IMR-90 (cell line): ENCODE results near the gene SERPINB10. TPM values are rescaled to one million over a fixed set of nuclear protein-coding genes. Genes with fewer than 3 reads are reported as not detected.

Experiments
- ATAC-seq: fragments of 200-7000 bp; cut with Tn5 transposase; 2 replicates; pipeline ENCODE4 v1.9.1; 2020; ENCODE audit warnings: low read depth, mild to moderate bottlenecking, moderate library complexity
- BruUV-seq: library from RNA; stranded (reverse); fragments of 400-500 nt; replicated peaks from 2 replicates; lab custom pipeline; 2021; lab: Mats Ljungman, UMichigan
- CTCF ChIA-PET: fragments of 300-600 bp; formaldehyde crosslinking; extraction: SDS; loops from one replicate; lab custom pipeline; 2021; ENCODE audit warnings: antibody characterized with exemption; lab: Yijun Ruan, JAX
- POLR2A ChIA-PET: fragments of 300-600 bp; sonication (Branson Sonifier 250); formaldehyde crosslinking; loops from one replicate; lab custom pipeline; 2022; ENCODE audit warnings: antibody characterized with exemption; ENCODE audit not compliant: unreplicated experiment; lab: Charles Lee
- DNase-seq: peaks from one replicate; pipeline ENCODE4 v3.0.0; 2013
- H2AFZ ChIP-seq: replicated peaks from 2 replicates; pipeline ENCODE3; 2013; ENCODE audit warnings: low read length, mild to moderate bottlenecking; ENCODE audit not compliant: poor library complexity
- H2AK5ac ChIP-seq: 2 replicates; pipeline ENCODE4 v1.6.1; 2013; ENCODE audit warnings: low read depth, low read length, inconsistent platforms
- H2AK9ac ChIP-seq: replicated peaks from 2 replicates; pipeline ENCODE3; 2013; ENCODE audit warnings: mild to moderate bottlenecking, low read depth, low read length, moderate library complexity; ENCODE audit not compliant: poor library complexity
- H2BK120ac ChIP-seq: 2 replicates; pipeline ENCODE4 v1.6.1; 2013; ENCODE audit warnings: low read depth, low read length, inconsistent platforms
- H2BK15ac ChIP-seq: 3 replicates; pipeline ENCODE4 v1.6.1; 2013; ENCODE audit warnings: low read depth, low read length, inconsistent platforms
- H2BK20ac ChIP-seq: 2 replicates; pipeline ENCODE4 v1.6.1; 2013; ENCODE audit warnings: low read depth, mild to moderate bottlenecking, inconsistent platforms, low read length, moderate library complexity
- H2BK5ac ChIP-seq: 2 replicates; pipeline ENCODE4 v1.6.1; 2013; ENCODE audit warnings: mild to moderate bottlenecking, low read depth, low read length, inconsistent platforms; ENCODE audit not compliant: poor library complexity, severe bottlenecking
- H3K14ac ChIP-seq: replicated peaks from 2 replicates; pipeline ENCODE4 v1.6.1; 2013; ENCODE audit warnings: low read depth, low read length, inconsistent platforms
- H3K18ac ChIP-seq: 2 replicates; pipeline ENCODE4 v1.6.1; 2013; ENCODE audit warnings: low read depth, low read length, control low read depth
- H3K23ac ChIP-seq: 2 replicates; pipeline ENCODE4 v1.6.1; 2013; ENCODE audit warnings: low read depth, low read length, inconsistent platforms
- H3K27ac ChIP-seq: 2 replicates; pipeline ENCODE4 v1.5.1; 2013; ENCODE audit warnings: mild to moderate bottlenecking, control low read depth, low read length; ENCODE audit not compliant: insufficient read depth
- H3K27me3 ChIP-seq: 2 replicates; pipeline ENCODE4 v1.6.1; 2013; ENCODE audit warnings: low read length; ENCODE audit not compliant: control insufficient read depth, insufficient read depth
- H3K36me3 ChIP-seq: 2 replicates; pipeline ENCODE4 v1.6.1; 2013; ENCODE audit warnings: low read length, mixed read lengths; ENCODE audit not compliant: control insufficient read depth, insufficient read depth
- H3K4ac ChIP-seq: 2 replicates; pipeline ENCODE4 v1.6.1; 2013; ENCODE audit warnings: low read depth, low read length, inconsistent platforms
- H3K4me1 ChIP-seq: 2 replicates; pipeline ENCODE4 v1.6.1; 2013; ENCODE audit warnings: low read length, mixed read lengths; ENCODE audit not compliant: control insufficient read depth, insufficient read depth
- H3K4me2 ChIP-seq: 2 replicates; pipeline ENCODE4 v1.6.1; 2013; ENCODE audit warnings: low read depth, mild to moderate bottlenecking, control low read depth, low read length, moderate library complexity
- H3K4me3 ChIP-seq: 2 replicates; pipeline ENCODE4 v1.5.1; 2013; ENCODE audit warnings: low read depth, mild to moderate bottlenecking, control low read depth, low read length, moderate library complexity; ENCODE audit not compliant: insufficient read depth
- H3K56ac ChIP-seq: 2 replicates; pipeline ENCODE4 v1.6.1; 2013; ENCODE audit warnings: low read length, inconsistent platforms; ENCODE audit not compliant: insufficient read depth; ENCODE audit errors: extremely low read depth
- H3K79me1 ChIP-seq, 2 experiments: 2 replicates each; pipeline ENCODE4 v1.6.1; 2013; ENCODE audit warnings: low read length in 2 of 2, inconsistent platforms in 1 of 2, low read depth in 1 of 2
- H3K9ac ChIP-seq: 2 replicates; pipeline ENCODE4 v1.6.1; 2013; ENCODE audit warnings: low read depth, low read length, control low read depth
- H3K9me1 ChIP-seq: 2 replicates; pipeline ENCODE4 v1.6.1; 2013; ENCODE audit warnings: low read length, inconsistent platforms; ENCODE audit not compliant: insufficient read depth
- H3K9me3 ChIP-seq: 2 replicates; pipeline ENCODE4 v1.6.1; 2013; ENCODE audit warnings: low read length; ENCODE audit not compliant: control insufficient read depth, insufficient read depth
- H4K20me1 ChIP-seq: 2 replicates; pipeline ENCODE4 v1.6.1; 2013; ENCODE audit warnings: low read length, inconsistent platforms; ENCODE audit not compliant: insufficient read depth
- H4K5ac ChIP-seq: 2 replicates; pipeline ENCODE4 v1.6.1; 2013; ENCODE audit warnings: mild to moderate bottlenecking, low read depth, low read length, control low read depth
- H4K8ac ChIP-seq, 2 experiments: 2 replicates each; pipeline ENCODE4 v1.6.1; 2013; ENCODE audit warnings: low read depth in 2 of 2, low read length in 2 of 2, control low read depth in 1 of 2, inconsistent platforms in 1 of 2
- H4K91ac ChIP-seq: 2 replicates; pipeline ENCODE4 v1.6.1; 2013; ENCODE audit warnings: low read depth, low read length, inconsistent platforms; ENCODE audit not compliant: insufficient read depth
- CTCF ChIP-seq: conservative IDR thresholded peaks from 2 replicates; pipeline ENCODE4 v1.5.1; 2012; ENCODE audit warnings: mild to moderate bottlenecking, low read depth, low read length, improper control_type of control experiment
- FOS ChIP-seq: fragments of 150-350 bp; IDR thresholded peaks from 2 replicates; pipeline ENCODE4 v1.6.1; 2016; ENCODE audit warnings: low read depth, low read length
- RAD21 ChIP-seq: IDR thresholded peaks from 2 replicates; pipeline ENCODE4 v1.6.1; 2012; ENCODE audit warnings: low read length, improper control_type of control experiment
- WGBS, 2 experiments: methylation state at CpG; one replicate each; pipeline versions ENCODE4 v1.1.5 to v1.1.7; 2013; ENCODE audit warnings: missing lambda C conversion rate in 2 of 2; ENCODE audit not compliant: insufficient read length in 1 of 2; ENCODE audit errors: extremely low coverage in 2 of 2; 5-methylcytosine and 5-hydroxymethylcytosine counted together
- dilution Hi-C: fragments of 300-500 bp; cut with HindIII; formaldehyde crosslinking; loops from one replicate; pipeline ENCODE4 v1.14.3; 2018; ENCODE audit warnings: low sequenced_read_pairs; ENCODE audit not compliant: unreplicated experiment
- in situ Hi-C: fragments of 300-500 bp; cut with MboI; formaldehyde crosslinking; loops from 3 replicates; pipeline ENCODE4 v1.14.3; 2019; ENCODE audit warnings: low sequenced_read_pairs, inconsistent platforms, mixed read lengths
- intact Hi-C: fragments of 100-400 bp; cut with micrococcal nuclease; formaldehyde crosslinking; loops from 2 replicates; pipeline ENCODE4 v1.10.0; 2022
- polyA plus RNA-seq, 3 experiments: library from polyadenylated mRNA; depleted of rRNA; stranded (reverse); fragments of >200 nt; gene quantifications; 2 replicates each; pipeline ENCODE4 v1.2.3, GENCODE V29; 2012; ENCODE audit warnings: low replicate concordance in 1 of 3
- total RNA-seq: library from RNA; depleted of rRNA; stranded (reverse); fragments of >200 nt; gene quantifications from 2 replicates; pipeline ENCODE4 v1.2.3, GENCODE V29; 2012

Gene SERPINB10
- total and polyA plus RNA-seq, 2 of the 4 experiments (the other 2 are of a cell fraction) = not detected

GRCh38 chr18:63972002-63972376, 64.2 kb downstream of the SERPINB10 start:
- Histone ChIP-seq H3K18ac (no peak overlapping the region), H2BK120ac (no peak overlapping the region), H3K4me2 (no peak overlapping the region), H3K79me1 (peaks cover 13 to 30% of the 10 kb centered on the region in 2 experiments; a peak in 3 of 4 replicates), H2BK15ac (no peak overlapping the region), H3K4ac (no peak overlapping the region), H3K9me1 (peaks cover 8% of the 10 kb centered on the region), H3K4me1 (peaks cover 12% of the 10 kb centered on the region), H2AK9ac (no peak overlapping the region), H4K20me1 (no peaks in the 10 kb centered on the region), H3K36me3 (no peaks in the 10 kb centered on the region), H4K91ac (no peak overlapping the region), H3K9ac (no peak overlapping the region), H3K27me3 (no peaks in the 10 kb centered on the region), H4K8ac (peak overlapping the region in 1 of 2 experiments; percentile 38; a peak in 2 of 4 replicates), H2AK5ac (no peak overlapping the region), H2BK5ac (no peak overlapping the region), H3K4me3 (no peak overlapping the region), H3K14ac (no peak overlapping the region), H3K27ac (no peak overlapping the region), H4K5ac (no peak overlapping the region), H2BK20ac (no peak overlapping the region), H3K23ac (no peak overlapping the region), H3K56ac (no peak overlapping the region), H3K9me3 (no peaks in the 10 kb centered on the region), H2AFZ (no peak overlapping the region)
- CTCF ChIA-PET = no interaction called here
- intact Hi-C loops (no loop called here), in situ Hi-C loops (no loop called here), dilution Hi-C loops (no loop called here)
- ATAC-seq (no peak), DNase-seq (no peak)
- WGBS, 2 experiments = no CpG with 5 or more reads among the region's 5 CpGs
- no TSS peak for BruUV-seq
- TF ChIP-seq RAD21 (no peak), CTCF (no peak), FOS (no peak)
- POLR2A ChIA-PET = no interaction called here
